H1 (cell line): Measurements from ENCODE around the gene MAS1L. TPM values are rescaled to one million over a fixed set of nuclear protein-coding genes. Genes with fewer than 3 reads are reported as not detected.
A peak's percentile ranks its signal among the peaks of the same experiment; 100 is the strongest.

Experiments used
- CTCF ChIA-PET: fragments of 300-600 bp; sonication (Branson Sonifier 250); formaldehyde crosslinking; loops from one replicate; lab custom pipeline; 2021; ENCODE audit not compliant: partially characterized antibody; lab: Charles Lee
- POLR2A ChIA-PET: fragments of 300-600 bp; sonication (Branson Sonifier 250); formaldehyde crosslinking; loops from one replicate; lab custom pipeline; 2021; ENCODE audit warnings: inconsistent platforms; ENCODE audit not compliant: partially characterized antibody; lab: Charles Lee
- DNase-seq, 2 experiments: peaks; one replicate each; pipeline versions ENCODE4 v3.0.0 to v3.0.0-alpha.2; 2010 to 2022; ENCODE audit warnings: low spot score in 2 of 2, low read depth in 1 of 2, mixed read lengths in 1 of 2
- FAIRE-seq: peaks from 2 replicates; lab custom pipeline; 2011; peaks lifted over from hg19 to GRCh38; lab: Jason Lieb, UNC
- H2AFZ ChIP-seq: 2 replicates; pipeline ENCODE4 v1.8.1; 2012; ENCODE audit warnings: low read length, inconsistent platforms
- H2AK5ac ChIP-seq: 2 replicates; pipeline ENCODE4 v1.6.1; 2013; ENCODE audit warnings: low read depth, low read length
- H2BK120ac ChIP-seq: replicated peaks from 2 replicates; pipeline ENCODE3; 2013; ENCODE audit warnings: low read depth, low read length, inconsistent platforms
- H2BK12ac ChIP-seq: 2 replicates; pipeline ENCODE4 v1.6.1; 2013; ENCODE audit warnings: low read depth, low read length
- H2BK15ac ChIP-seq: 2 replicates; pipeline ENCODE4 v1.6.1; 2013; ENCODE audit warnings: low read length
- H2BK20ac ChIP-seq: 2 replicates; pipeline ENCODE4 v1.6.1; 2013; ENCODE audit warnings: low read length
- H2BK5ac ChIP-seq: 2 replicates; pipeline ENCODE4 v1.6.1; 2013; ENCODE audit warnings: low read depth, low read length
- H3K14ac ChIP-seq: 2 replicates; pipeline ENCODE4 v1.6.1; 2013; ENCODE audit warnings: inconsistent platforms; ENCODE audit not compliant: insufficient read length
- H3K18ac ChIP-seq: 2 replicates; pipeline ENCODE4 v1.6.1; 2013; ENCODE audit warnings: low read length; ENCODE audit errors: extremely low read depth
- H3K23ac ChIP-seq: 2 replicates; pipeline ENCODE4 v1.6.1; 2013; ENCODE audit warnings: inconsistent platforms; ENCODE audit not compliant: insufficient read length
- H3K23me2 ChIP-seq: 2 replicates; pipeline ENCODE4 v1.6.1; 2013; ENCODE audit warnings: low read depth, low read length
- H3K27ac ChIP-seq: 2 replicates; pipeline ENCODE4 v1.6.1; 2011; ENCODE audit warnings: low read depth, low read length, inconsistent platforms
- H3K27me3 ChIP-seq, 4 experiments: replicated peaks in 1 of 4; 1 replicate in 1 of 4; 2 replicates in 3 of 4; pipeline versions ENCODE4 v1.6.1 to v1.8.1; 2011 to 2013; ENCODE audit warnings: low read length in 3 of 4, mild to moderate bottlenecking in 3 of 4, inconsistent platforms in 2 of 4, mixed read lengths in 2 of 4, moderate library complexity in 1 of 4; ENCODE audit not compliant: control insufficient read depth in 3 of 4, insufficient read depth in 3 of 4; ENCODE audit errors: extremely low read depth in 1 of 4
- H3K36me3 ChIP-seq, 4 experiments: 2 replicates each; pipeline versions ENCODE4 v1.6.1 to v1.8.1; 2011 to 2013; ENCODE audit warnings: mild to moderate bottlenecking in 4 of 4, low read length in 3 of 4, moderate library complexity in 2 of 4, control low read depth in 1 of 4, inconsistent platforms in 1 of 4; ENCODE audit not compliant: insufficient read depth in 4 of 4, control insufficient read depth in 2 of 4
- H3K4ac ChIP-seq: replicated peaks from 2 replicates; pipeline ENCODE3; 2013; ENCODE audit warnings: low read length, low read depth, mixed read lengths, inconsistent platforms; ENCODE audit not compliant: insufficient read length
- H3K4me1 ChIP-seq, 4 experiments: replicated peaks in 1 of 4; 1 replicate in 1 of 4; 2 replicates in 3 of 4; pipeline versions ENCODE4 v1.6.1 to v1.8.1; 2011 to 2013; ENCODE audit warnings: low read length in 3 of 4, inconsistent platforms in 2 of 4, mixed read lengths in 1 of 4; ENCODE audit not compliant: insufficient read depth in 4 of 4, control insufficient read depth in 3 of 4
- H3K4me2 ChIP-seq, 2 experiments: 2 replicates each; pipeline versions ENCODE4 v1.6.1 to v1.8.1; 2011 to 2013; ENCODE audit warnings: low read depth in 2 of 2, low read length in 2 of 2, control low read depth in 1 of 2, inconsistent platforms in 1 of 2, mild to moderate bottlenecking in 1 of 2; ENCODE audit not compliant: insufficient read depth in 1 of 2
- H3K4me3 ChIP-seq, 4 experiments: fragments of 200-600, 300-600 bp in 1 of 4; sonication (generic), shearing (Covaris generic), sonication (Bioruptor Twin) in 1 of 4; 2 replicates each; pipeline versions ENCODE4 v1.5.1 to v1.8.1; 2011 to 2016; ENCODE audit warnings: low read length in 4 of 4, low read depth in 3 of 4, control low read depth in 2 of 4, inconsistent platforms in 2 of 4, mild to moderate bottlenecking in 2 of 4, mixed read lengths in 1 of 4, moderate library complexity in 1 of 4; ENCODE audit not compliant: insufficient read depth in 2 of 4; ENCODE audit errors: extremely low read depth in 1 of 4
- H3K56ac ChIP-seq: replicated peaks from 2 replicates; pipeline ENCODE3; 2013; ENCODE audit warnings: low read depth, mild to moderate bottlenecking, mixed read lengths, low read length, inconsistent platforms; ENCODE audit not compliant: insufficient read length
- H3K79me1 ChIP-seq: 2 replicates; pipeline ENCODE4 v1.6.1; 2013; ENCODE audit warnings: low read depth, low read length, control low read depth
- H3K79me2 ChIP-seq, 2 experiments: 2 replicates each; pipeline versions ENCODE4 v1.6.1 to v1.8.1; 2012 to 2013; ENCODE audit warnings: low read length in 2 of 2, mild to moderate bottlenecking in 2 of 2, inconsistent platforms in 1 of 2; ENCODE audit not compliant: insufficient read depth in 2 of 2, control insufficient read depth in 1 of 2
- H3K9ac ChIP-seq, 4 experiments: replicated peaks in 1 of 4; 1 replicate in 1 of 4; 2 replicates in 3 of 4; pipeline versions ENCODE4 v1.6.1 to v1.8.1; 2011 to 2013; ENCODE audit warnings: low read depth in 3 of 4, low read length in 3 of 4, control low read depth in 2 of 4, mild to moderate bottlenecking in 2 of 4, moderate library complexity in 2 of 4, inconsistent platforms in 1 of 4; ENCODE audit errors: extremely low read depth in 1 of 4
- H3K9me3 ChIP-seq, 2 experiments: 2 replicates each; pipeline versions ENCODE4 v1.6.1 to v1.8.1; 2012 to 2013; ENCODE audit warnings: mild to moderate bottlenecking in 2 of 2, moderate library complexity in 2 of 2, control low read depth in 1 of 2, inconsistent platforms in 1 of 2, low read depth in 1 of 2, low read length in 1 of 2, mixed read lengths in 1 of 2; ENCODE audit not compliant: insufficient read depth in 2 of 2
- H4K20me1 ChIP-seq, 2 experiments: replicated peaks in 1 of 2; 2 replicates each; pipeline versions ENCODE3 to v1.8.1; 2011 to 2013; ENCODE audit warnings: inconsistent platforms in 2 of 2, low read length in 2 of 2, mild to moderate bottlenecking in 1 of 2; ENCODE audit not compliant: insufficient read depth in 2 of 2, control insufficient read depth in 1 of 2
- H4K5ac ChIP-seq: 2 replicates; pipeline ENCODE4 v1.6.1; 2013; ENCODE audit warnings: low read length, low read depth, mixed read lengths, inconsistent platforms; ENCODE audit not compliant: insufficient read length
- H4K8ac ChIP-seq: 2 replicates; pipeline ENCODE4 v1.8.0; 2013; ENCODE audit warnings: mild to moderate bottlenecking, moderate library complexity, low read length, inconsistent platforms; ENCODE audit not compliant: insufficient read depth; ENCODE audit errors: extremely low read depth
- H4K91ac ChIP-seq: replicated peaks from 2 replicates; pipeline ENCODE3; 2013; ENCODE audit warnings: low read length, mixed read lengths, inconsistent platforms; ENCODE audit not compliant: insufficient read length
- CHD2 ChIP-seq: IDR thresholded peaks from 2 replicates; pipeline ENCODE4 v1.6.1; 2012; ENCODE audit warnings: low read length, improper control_type of control experiment
- HDAC2 ChIP-seq, 2 experiments: fragments of 300-600 bp in 1 of 2; sonication (generic) in 1 of 2; IDR thresholded peaks; 2 replicates each; pipeline ENCODE4 v1.6.1; 2011 to 2012; ENCODE audit warnings: low read depth in 2 of 2, low read length in 2 of 2, mild to moderate bottlenecking in 2 of 2, moderate library complexity in 2 of 2, borderline replicate concordance in 1 of 2, inconsistent platforms in 1 of 2
- KDM1A ChIP-seq: fragments of 200-600, 300-600 bp; sonication (generic); IDR thresholded peaks from 2 replicates; pipeline ENCODE4 v1.7.1; 2016; ENCODE audit warnings: mild to moderate bottlenecking, low read length, borderline replicate concordance
- POU5F1 ChIP-seq: IDR thresholded peaks from 2 replicates; pipeline ENCODE4 v1.6.1; 2011; ENCODE audit warnings: low read depth, mild to moderate bottlenecking, low read length, moderate library complexity
- whole genome bisulfite sequencing, 2 experiments: shearing (Covaris generic) in 1 of 2; methylation state at CpG; one replicate each; pipeline versions ENCODE4 v1.1.6 to v1.1.7; 2013 to 2015; ENCODE audit warnings: low lambda C conversion rate in 2 of 2, mixed read lengths in 2 of 2, inconsistent platforms in 1 of 2, low coverage in 1 of 2, missing lambda C conversion rate in 1 of 2; ENCODE audit not compliant: insufficient replicate concordance in 2 of 2, insufficient coverage in 1 of 2, insufficient read length in 1 of 2; ENCODE audit errors: extremely low coverage in 1 of 2, missing lambda C conversion rate in 1 of 2; 5-methylcytosine and 5-hydroxymethylcytosine counted together
- polyA plus RNA-seq, 7 experiments: library from polyadenylated mRNA; depleted of rRNA in 3 of 7; stranded (reverse) in 5 of 7; unstranded in 2 of 7; fragments of >200 nt in 5 of 7; fragments of 200-250 nt in 2 of 7; gene quantifications; 1 replicate in 5 of 7; 2 replicates in 1 of 7; 4 replicates in 1 of 7; pipeline versions ENCODE4 v1.2.1 to v1.2.3, GENCODE V29; 2011 to 2013; ENCODE audit warnings: missing spikeins in 2 of 7, mixed read lengths in 2 of 7
- total RNA-seq: library from RNA; stranded (reverse); fragmentation: NEBNext Ultra II Directional; extraction: Animal tissue kit (Norgen Biotek cat#: 25700); gene quantifications from 2 replicates; pipeline ENCODE4 v1.2.1, GENCODE V29; 2021

Gene MAS1L
- total and polyA plus RNA-seq, 2 of the 8 experiments (the other 6 are each of a cell fraction or from before 2014, with no cell fraction given) = not detected

DNA sequence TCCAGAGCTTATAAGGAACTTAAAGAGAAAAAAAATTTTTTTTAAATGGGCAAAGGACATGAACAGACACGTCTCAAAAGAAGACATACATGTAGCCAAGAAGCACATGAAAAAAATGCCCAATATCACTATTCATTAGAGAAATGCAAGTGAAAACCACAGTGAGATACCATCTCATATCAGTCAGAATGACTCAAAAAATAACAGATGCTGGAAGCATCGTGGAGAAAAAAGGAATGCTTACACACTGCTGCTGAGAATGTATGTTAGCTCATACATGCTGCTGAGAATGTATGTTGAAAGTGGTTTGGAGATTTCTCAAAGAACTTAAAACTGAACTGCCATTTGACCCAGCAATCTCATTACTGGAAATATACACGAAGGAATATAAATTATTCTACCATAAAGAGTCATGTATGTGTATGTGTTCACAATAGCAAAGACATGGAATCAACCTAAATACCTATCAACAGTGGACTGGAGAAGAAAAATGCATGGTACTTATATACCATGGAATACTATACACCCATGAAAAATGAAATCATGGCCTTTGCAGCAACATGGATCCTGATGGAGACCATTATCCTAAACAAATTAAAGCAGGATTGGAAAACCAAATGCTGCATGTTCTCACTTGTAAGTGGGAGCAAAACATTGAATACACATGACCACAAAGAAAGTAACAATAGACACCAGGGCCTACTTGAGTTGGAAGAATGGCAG lies 36.1 kb downstream of the MAS1L start:
- Histone ChIP-seq H3K9me3 (peaks cover 0 to 4% of the 10 kb centered on the region in 2 experiments; a peak in 1 of 4 replicates), H3K23me2 (no peaks in the 10 kb centered on the region), H3K18ac (no peak overlapping the region), H3K27me3 (no peaks in the 10 kb centered on the region), H4K91ac (no peak overlapping the region), H3K9ac (no peak overlapping the region), H2AFZ (no peak overlapping the region), H3K79me1 (no peaks in the 10 kb centered on the region), H3K56ac (no peak overlapping the region), H3K4me3 (no peak overlapping the region), H2BK12ac (no peak overlapping the region), H3K36me3 (no peaks in the 10 kb centered on the region), H4K5ac (no peak overlapping the region), H3K4me1 (peaks cover 0 to 3% (median 2%) of the 10 kb centered on the region in 4 experiments; a peak in 3 of 7 replicates), H2BK5ac (no peak overlapping the region), H3K27ac (no peak overlapping the region), H2BK20ac (no peak overlapping the region), H2BK120ac (no peak overlapping the region), H2BK15ac (no peak overlapping the region), H3K14ac (no peak overlapping the region), H3K4me2 (no peak overlapping the region), H4K20me1 (no peaks in the 10 kb centered on the region), H3K23ac (no peak overlapping the region), H3K79me2 (no peaks in the 10 kb centered on the region), H4K8ac (no peak overlapping the region), H3K4ac (no peak overlapping the region), H2AK5ac (no peak overlapping the region)
- 90% methylated on average over 3 of the region's 3 CpGs; no CpG with 5 or more reads in 1 of the 2 experiments for WGBS, 2 experiments
- FAIRE-seq (no peak), DNase-seq (no peak)
- no peak for TF ChIP-seq CHD2
- peak; percentile 80 for TF ChIP-seq KDM1A
- TF ChIP-seq POU5F1 = no peak
- peak in 1 of 2 experiments; percentile 46; a peak in 1 of 4 replicates for TF ChIP-seq HDAC2 (IDR thresholded peaks at IDR 0.05; ENCODE audit: borderline replicate concordance in 1 of 2, low read depth in 2 of 2, low read length in 2 of 2)
- ChIA-PET CTCF (interaction anchor here (0.6 to 1.4 kb wide), 2 partner anchors 15 to 86 kb away, joined by 3 to 5 read pairs; no protein-coding TSS in a partner anchor), POLR2A (no interaction called here)
